ENCODE results near the gene SNTB2.

SNTB2 gene

DNA sequence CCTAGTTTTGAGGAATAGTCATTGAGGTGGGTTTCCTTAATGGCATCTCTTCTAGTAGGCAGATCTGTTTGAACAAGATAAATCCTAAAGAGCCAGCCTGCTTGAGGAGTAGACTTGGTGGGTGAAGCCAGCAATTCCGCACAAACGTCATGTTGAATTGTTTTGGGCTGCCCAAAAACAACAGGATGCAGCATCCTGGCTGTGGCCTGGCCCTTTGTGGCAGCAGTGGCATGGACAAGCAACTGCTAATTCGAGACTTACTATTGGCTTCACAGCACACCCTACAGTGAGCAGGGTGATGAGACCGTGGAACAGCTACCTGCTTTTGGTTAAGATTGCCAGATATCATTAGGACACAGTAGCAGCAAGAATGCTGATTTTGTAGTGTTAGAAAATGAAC, 114.9 kb downstream of the SNTB2 start:
- H3K9ac ChIP-seq (ENCODE audit: low read depth, low read length): no peak overlapping the region
- no peaks in the 10 kb centered on the region for H3K9me3 ChIP-seq (ENCODE audit: control insufficient read depth, insufficient read depth, low read length)
- H3K36me3 ChIP-seq (ENCODE audit: insufficient read depth, low read length): no peaks in the 10 kb centered on the region; the same call in 1 of the 2 replicates
- H3K4me1 ChIP-seq (ENCODE audit: insufficient read depth, low read length): no peaks in the 10 kb centered on the region

DNA sequence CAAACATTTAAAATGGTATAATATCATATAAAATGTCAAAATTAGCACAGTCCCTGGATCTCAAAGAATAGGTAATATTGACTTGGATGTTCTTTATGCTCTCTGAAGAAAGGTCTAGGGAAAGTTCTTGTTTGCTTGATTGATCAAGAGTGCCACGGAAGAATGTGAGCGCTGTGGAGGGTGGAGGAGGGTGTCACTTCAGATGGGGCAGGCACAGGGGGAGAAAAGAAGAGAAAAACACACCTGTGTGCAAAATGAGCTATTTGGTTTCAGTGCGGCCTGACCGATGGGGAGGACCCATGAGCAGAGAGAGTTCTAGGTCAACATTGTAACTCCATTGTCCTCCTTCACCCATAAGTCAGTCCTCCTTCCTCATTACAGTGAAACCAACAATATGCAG, 115.3 kb downstream of the SNTB2 start:
- no peak overlapping the region for H3K9ac ChIP-seq (ENCODE audit: low read depth, low read length)
- H3K9me3 ChIP-seq (ENCODE audit: control insufficient read depth, insufficient read depth, low read length): no peaks in the 10 kb centered on the region
- H3K36me3 ChIP-seq (ENCODE audit: insufficient read depth, low read length): no peaks in the 10 kb centered on the region; the same call in 1 of the 2 replicates
- no peaks in the 10 kb centered on the region for H3K4me1 ChIP-seq (ENCODE audit: insufficient read depth, low read length)

- H3K4me1 ChIP-seq (ENCODE audit: insufficient read depth, low read length): no peaks in the 10 kb centered on the region
- H3K36me3 ChIP-seq (ENCODE audit: insufficient read depth, low read length): no peaks in the 10 kb centered on the region; the same call in 1 of the 2 replicates
- H3K9ac ChIP-seq (ENCODE audit: low read depth, low read length): no peak overlapping the region
- no peaks in the 10 kb centered on the region for H3K9me3 ChIP-seq (ENCODE audit: control insufficient read depth, insufficient read depth, low read length)
Observed at GRCh38 chr16:69306031-69306430, 119.1 kb downstream of the SNTB2 start.

GRCh38 chr16:69307091-69307490, 120.1 kb downstream of the SNTB2 start:
- H3K9me3 ChIP-seq (ENCODE audit: control insufficient read depth, insufficient read depth, low read length): no peaks in the 10 kb centered on the region
- H3K36me3 ChIP-seq (ENCODE audit: insufficient read depth, low read length): no peaks in the 10 kb centered on the region; the same call in 1 of the 2 replicates
- H3K9ac ChIP-seq (ENCODE audit: low read depth, low read length): no peak overlapping the region
- no peaks in the 10 kb centered on the region for H3K4me1 ChIP-seq (ENCODE audit: insufficient read depth, low read length)

- H3K4me1 ChIP-seq (ENCODE audit: insufficient read depth, low read length): no peaks in the 10 kb centered on the region
- H3K9ac ChIP-seq (ENCODE audit: low read depth, low read length): no peak overlapping the region
- H3K9me3 ChIP-seq (ENCODE audit: control insufficient read depth, insufficient read depth, low read length): no peaks in the 10 kb centered on the region
- H3K36me3 ChIP-seq (ENCODE audit: insufficient read depth, low read length): no peaks in the 10 kb centered on the region; the same call in 1 of the 2 replicates
Observed at GRCh38 chr16:69307856-69308255, 120.9 kb downstream of the SNTB2 start.

DNA sequence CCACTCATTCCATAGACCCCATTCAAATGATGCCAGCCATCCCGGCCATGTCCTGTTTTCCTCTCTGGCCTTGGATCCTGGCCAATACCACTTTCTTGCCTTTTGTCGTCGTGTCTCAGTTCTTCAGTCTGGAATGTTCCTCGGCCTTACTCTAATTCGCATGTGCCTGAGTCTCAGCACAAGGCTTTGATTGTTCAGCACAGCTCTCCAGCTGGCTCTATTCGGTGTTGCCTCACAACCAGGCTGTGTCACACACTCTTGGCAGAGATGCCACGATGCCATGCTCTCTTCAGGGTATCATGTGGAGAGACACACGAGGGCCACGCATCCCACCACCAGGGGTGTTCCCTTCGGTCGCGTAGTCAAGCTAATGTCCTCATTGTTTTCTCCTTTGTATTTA, 122.4 kb downstream of the SNTB2 start:
- Histone ChIP-seq H3K4me1 (ENCODE audit: insufficient read depth, low read length) (no peaks in the 10 kb centered on the region), H3K36me3 (ENCODE audit: insufficient read depth, low read length) (no peaks in the 10 kb centered on the region; the same call in 1 of the 2 replicates), H3K9ac (ENCODE audit: low read depth, low read length) (no peak overlapping the region), H3K9me3 (ENCODE audit: control insufficient read depth, insufficient read depth, low read length) (no peaks in the 10 kb centered on the region)

- H3K9ac ChIP-seq (ENCODE audit: low read depth, low read length): peak within 1 kb of the TSS; percentile 95
- H3K36me3 ChIP-seq (ENCODE audit: insufficient read depth, low read length): no peaks in the 10 kb centered on the region; the same call in 1 of the 2 replicates
- no peaks in the 10 kb centered on the region for H3K4me1 ChIP-seq (ENCODE audit: insufficient read depth, low read length)
- H3K9me3 ChIP-seq (ENCODE audit: control insufficient read depth, insufficient read depth, low read length): no peaks in the 10 kb centered on the region
Observed at GRCh38 chr16:69310653-69311532, 123.9 kb downstream of the SNTB2 start, which contains the start of gene VPS4A. TSS of gene VPS4A (plus strand) at chr16:69311350. CDS start at chr16:69311512, 162 bp downstream.

DNA sequence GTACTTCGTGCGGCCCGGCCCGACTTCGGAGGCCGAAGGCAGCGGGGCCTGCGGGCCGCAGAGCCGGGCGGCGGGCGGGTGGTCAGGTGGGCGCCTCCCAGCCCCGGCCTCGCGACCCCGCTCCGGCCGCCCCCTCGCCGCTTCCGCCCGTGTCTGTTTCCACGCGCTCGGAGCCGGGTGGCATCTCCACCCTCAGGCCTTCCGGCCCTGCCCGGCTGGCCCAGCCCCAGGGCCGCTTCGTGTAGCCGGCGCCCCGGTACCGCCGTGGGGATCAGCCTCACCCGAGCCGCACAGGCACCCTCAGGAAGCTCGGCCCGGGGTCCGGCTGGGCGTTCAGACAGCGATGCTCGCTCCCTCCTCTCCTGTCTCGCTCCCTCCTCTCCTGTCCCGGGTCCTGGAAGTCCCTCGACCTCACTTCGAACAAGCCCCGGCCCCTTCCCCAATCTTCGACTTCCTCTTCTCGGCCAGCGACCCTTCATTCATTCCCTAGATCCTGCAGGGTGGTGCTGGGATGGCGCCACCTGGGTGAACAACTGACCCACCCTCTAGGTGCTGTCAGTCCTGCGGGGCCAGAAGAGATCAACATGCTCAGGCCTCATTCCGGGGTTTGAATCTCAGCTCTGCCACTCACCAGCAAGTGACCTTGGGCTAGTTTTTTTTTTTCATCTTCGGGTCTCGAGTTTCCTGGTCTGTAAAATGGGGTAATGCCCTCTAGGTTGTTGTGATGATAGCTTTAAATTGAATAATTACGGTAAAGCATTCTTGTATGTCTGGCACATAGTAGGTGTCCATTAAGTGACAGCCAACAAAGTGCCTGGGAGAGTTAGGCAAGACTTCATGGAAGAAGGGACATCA, 124.8 kb downstream of the SNTB2 start:
- Histone ChIP-seq H3K9me3 (ENCODE audit: control insufficient read depth, insufficient read depth, low read length) (no peaks in the 10 kb centered on the region), H3K36me3 (ENCODE audit: insufficient read depth, low read length) (no peaks in the 10 kb centered on the region; the same call in 1 of the 2 replicates), H3K4me1 (ENCODE audit: insufficient read depth, low read length) (no peaks in the 10 kb centered on the region), H3K9ac (ENCODE audit: low read depth, low read length) (peak overlapping the region; percentile 95)

DNA sequence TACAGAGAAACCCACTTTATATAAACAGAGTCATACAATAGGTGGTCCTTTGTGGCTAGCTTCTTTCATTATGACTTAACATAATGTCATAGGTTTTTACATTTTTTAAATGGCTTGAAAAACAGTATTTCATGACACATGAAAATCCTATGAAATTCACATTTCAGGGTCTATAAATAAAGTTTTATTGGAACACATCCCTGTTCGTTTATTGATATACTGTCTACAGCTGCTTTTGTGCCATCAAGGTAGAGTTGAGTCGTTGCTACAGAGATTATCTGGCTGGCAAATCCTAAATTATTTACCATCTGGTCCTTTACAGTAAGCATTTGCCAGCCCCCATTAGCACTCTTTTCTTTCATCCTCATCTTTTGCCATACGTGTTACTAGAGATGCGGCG, 126.5 kb downstream of the SNTB2 start:
- H3K4me1 ChIP-seq (ENCODE audit: insufficient read depth, low read length): no peaks in the 10 kb centered on the region
- H3K9ac ChIP-seq (ENCODE audit: low read depth, low read length): no peak overlapping the region
- no peaks in the 10 kb centered on the region; the same call in 1 of the 2 replicates for H3K36me3 ChIP-seq (ENCODE audit: insufficient read depth, low read length)
- H3K9me3 ChIP-seq (ENCODE audit: control insufficient read depth, insufficient read depth, low read length): no peaks in the 10 kb centered on the region

DNA sequence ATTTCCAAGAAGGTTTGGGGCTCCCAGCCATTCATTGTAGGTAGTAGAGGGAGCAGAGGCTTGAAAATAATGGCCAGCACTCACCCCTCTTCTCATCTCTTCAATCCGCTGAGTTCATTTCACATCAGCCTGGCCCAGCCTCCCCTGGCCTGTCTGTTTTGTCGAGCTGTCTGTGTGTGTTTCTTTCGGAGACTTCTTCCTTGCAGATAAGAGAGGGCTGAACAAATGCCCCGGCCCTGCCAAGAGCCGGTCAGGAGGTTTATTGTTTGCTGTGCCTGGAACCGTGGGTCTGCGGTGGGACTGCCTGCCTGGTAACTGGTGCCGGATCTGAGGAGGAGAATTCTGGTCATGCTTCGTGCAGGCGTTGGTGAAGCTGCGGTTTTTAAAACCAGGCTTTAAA, 127.6 kb downstream of the SNTB2 start:
- H3K36me3 ChIP-seq (ENCODE audit: insufficient read depth, low read length): no peaks in the 10 kb centered on the region; the same call in 1 of the 2 replicates
- no peak overlapping the region; the same call in 1 of the 2 replicates for H3K9ac ChIP-seq (ENCODE audit: low read depth, low read length)
- no peaks in the 10 kb centered on the region for H3K4me1 ChIP-seq (ENCODE audit: insufficient read depth, low read length)
- no peaks in the 10 kb centered on the region for H3K9me3 ChIP-seq (ENCODE audit: control insufficient read depth, insufficient read depth, low read length)

- H3K9me3 ChIP-seq (ENCODE audit: control insufficient read depth, insufficient read depth, low read length): no peaks in the 10 kb centered on the region
- peaks cover 6% of the 10 kb centered on the region; the same call in 1 of the 2 replicates for H3K36me3 ChIP-seq (ENCODE audit: insufficient read depth, low read length)
- no peak overlapping the region for H3K9ac ChIP-seq (ENCODE audit: low read depth, low read length)
- H3K4me1 ChIP-seq (ENCODE audit: insufficient read depth, low read length): no peaks in the 10 kb centered on the region
Observed at GRCh38 chr16:69315486-69316311, 128.7 kb downstream of the SNTB2 start.

DNA sequence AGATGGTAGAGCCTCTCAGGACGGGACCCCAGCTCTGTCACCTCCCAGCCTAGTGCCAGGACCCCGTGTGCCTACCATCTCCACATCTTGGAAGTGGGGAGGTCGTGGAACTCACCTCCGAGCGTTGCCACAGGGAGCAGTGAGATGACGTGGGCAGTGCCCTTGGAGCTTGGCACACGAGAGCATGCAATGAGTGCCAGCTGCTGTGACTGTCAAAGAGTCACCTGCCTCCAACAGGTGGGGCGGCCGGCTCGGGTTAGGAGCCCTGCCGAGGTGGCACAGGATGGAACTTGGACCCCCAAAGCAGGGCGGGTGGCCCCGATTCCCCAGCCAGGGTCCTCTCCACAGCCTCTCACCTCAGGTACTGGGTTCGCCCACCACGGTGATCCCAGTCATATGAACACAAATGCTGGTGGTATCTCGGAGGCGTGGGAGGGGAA, 129.7 kb downstream of the SNTB2 start:
- no peak overlapping the region for H3K9ac ChIP-seq (ENCODE audit: low read depth, low read length)
- no peaks in the 10 kb centered on the region for H3K9me3 ChIP-seq (ENCODE audit: control insufficient read depth, insufficient read depth, low read length)
- H3K36me3 ChIP-seq (ENCODE audit: insufficient read depth, low read length): peaks cover 13% of the 10 kb centered on the region
- H3K4me1 ChIP-seq (ENCODE audit: insufficient read depth, low read length): no peaks in the 10 kb centered on the region

GRCh38 chr16:69318177-69318910, 131.4 kb downstream of the SNTB2 start:
- Histone ChIP-seq H3K36me3 (ENCODE audit: insufficient read depth, low read length) (peaks cover 26% of the 10 kb centered on the region), H3K4me1 (ENCODE audit: insufficient read depth, low read length) (no peaks in the 10 kb centered on the region), H3K9me3 (ENCODE audit: control insufficient read depth, insufficient read depth, low read length) (no peaks in the 10 kb centered on the region), H3K9ac (ENCODE audit: low read depth, low read length) (no peak overlapping the region)

Data from ES-I3 (cell line).